DND-41 (cell line): ENCODE results near the gene KLF13.

ENCODE experiments used
- EZH2 ChIP-seq: IDR thresholded peaks from 3 replicates; pipeline ENCODE4 v1.6.1; 2012; ENCODE audit warnings: borderline replicate concordance, low read depth, mild to moderate bottlenecking, moderate library complexity, low read length, inconsistent platforms; ENCODE audit not compliant: severe bottlenecking
- TF ChIP-seq, protein P1 (sequence below): IDR thresholded peaks from 2 replicates; pipeline ENCODE4 v1.5.1; 2012; ENCODE audit warnings: borderline replicate concordance, low read length, moderate library complexity, mild to moderate bottlenecking; ENCODE audit not compliant: poor library complexity, severe bottlenecking; ENCODE audit errors: extremely low read depth

DNA sequence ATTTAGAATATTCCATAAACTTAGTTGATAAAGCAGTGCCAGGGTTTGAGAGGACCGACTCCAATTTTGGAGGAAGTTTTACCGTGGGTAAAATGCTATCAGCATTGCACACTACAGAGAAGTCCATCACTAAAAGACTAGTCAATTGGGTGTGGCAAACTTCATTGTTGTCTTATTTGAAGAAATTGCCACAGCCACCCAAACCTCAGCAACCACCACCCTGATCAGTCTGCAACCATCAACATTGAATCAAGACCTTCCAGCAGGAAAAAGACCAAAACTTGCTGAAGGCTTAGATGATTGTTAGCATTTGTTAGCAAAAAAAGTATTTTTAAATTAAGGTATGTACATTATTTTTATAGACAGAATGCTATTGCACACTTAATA lies 60.5 kb downstream of the KLF13 start:
- TF ChIP-seq, protein P1, sequence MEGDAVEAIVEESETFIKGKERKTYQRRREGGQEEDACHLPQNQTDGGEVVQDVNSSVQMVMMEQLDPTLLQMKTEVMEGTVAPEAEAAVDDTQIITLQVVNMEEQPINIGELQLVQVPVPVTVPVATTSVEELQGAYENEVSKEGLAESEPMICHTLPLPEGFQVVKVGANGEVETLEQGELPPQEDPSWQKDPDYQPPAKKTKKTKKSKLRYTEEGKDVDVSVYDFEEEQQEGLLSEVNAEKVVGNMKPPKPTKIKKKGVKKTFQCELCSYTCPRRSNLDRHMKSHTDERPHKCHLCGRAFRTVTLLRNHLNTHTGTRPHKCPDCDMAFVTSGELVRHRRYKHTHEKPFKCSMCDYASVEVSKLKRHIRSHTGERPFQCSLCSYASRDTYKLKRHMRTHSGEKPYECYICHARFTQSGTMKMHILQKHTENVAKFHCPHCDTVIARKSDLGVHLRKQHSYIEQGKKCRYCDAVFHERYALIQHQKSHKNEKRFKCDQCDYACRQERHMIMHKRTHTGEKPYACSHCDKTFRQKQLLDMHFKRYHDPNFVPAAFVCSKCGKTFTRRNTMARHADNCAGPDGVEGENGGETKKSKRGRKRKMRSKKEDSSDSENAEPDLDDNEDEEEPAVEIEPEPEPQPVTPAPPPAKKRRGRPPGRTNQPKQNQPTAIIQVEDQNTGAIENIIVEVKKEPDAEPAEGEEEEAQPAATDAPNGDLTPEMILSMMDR = no peak
- no peak for TF ChIP-seq EZH2
